ENCODE results near the gene CCR5AS.

CCR5AS gene

GRCh38 chr3:46380471-46381221, 26.2 kb downstream of the CCR5AS start:
- Histone ChIP-seq H3K27ac (ENCODE audit: low read depth in 1 of 2, low read length in 2 of 2) (peak overlapping the region; percentile 16 to 72), H3K36me3 (replicated peaks in 1 of 2; ENCODE audit: control insufficient read depth in 1 of 2, insufficient read depth in 2 of 2, low read length in 2 of 2) (no peaks in the 10 kb centered on the region), H3K79me2 (ENCODE audit: insufficient read depth, low read length) (no peaks in the 10 kb centered on the region), H3K4me1 (ENCODE audit: control insufficient read depth in 1 of 2, insufficient read depth in 2 of 2, low read length in 2 of 2) (peaks cover 27 to 29% of the 10 kb centered on the region in 2 donors), H4K20me1 (ENCODE audit: insufficient read depth, low read length) (no peaks in the 10 kb centered on the region), H3K4me3 (replicated peaks in 1 of 3; ENCODE audit: low read depth in 2 of 3, low read length in 3 of 3) (peak overlapping the region in 1 of 3 experiments; percentile 31), H3K9me3 (replicated peaks in 1 of 2; ENCODE audit: control insufficient read depth in 1 of 2, insufficient read depth in 1 of 2, low read length in 2 of 2) (no peaks in the 10 kb centered on the region), H2AFZ (ENCODE audit: insufficient read depth, low read depth, low read length, poor library complexity, severe bottlenecking) (peak overlapping the region; percentile 48), H3K9ac (ENCODE audit: insufficient read depth, low read length, poor library complexity, severe bottlenecking) (no peak overlapping the region), H3K4me2 (replicated peaks; ENCODE audit: extremely low read depth, low read length, poor library complexity, severe bottlenecking) (peak overlapping the region; percentile 8), H3K27me3 (ENCODE audit: control insufficient read depth in 2 of 2, insufficient read depth in 2 of 2, low read length in 2 of 2) (no peaks in the 10 kb centered on the region)
- Mint-ChIP-seq H3K27me3 (ENCODE audit: low read depth in 3 of 3) (peaks cover 0 to 2% (median 0%) of the 10 kb centered on the region in 3 donors), H3K4me1 (peaks cover 32% of the 10 kb centered on the region), H3K27ac (peak overlapping the region; percentile 30 to 82 (median 67)), H3K9me3 (no peaks in the 10 kb centered on the region), H3K4me3 (peak overlapping the region in 1 of 2 donors; percentile 55), H3K36me3 (no peaks in the 10 kb centered on the region)
- intact Hi-C loops (cut with micrococcal nuclease), result loop anchor here in 1 of 2 donors (5.0 kb wide), 1 partner anchor 62 kb away; no protein-coding TSS in a partner anchor
- TF ChIP-seq CTCF (IDR thresholded peaks at IDR 0.05), result no peak
- 97% methylated on average over 5 of the region's 8 CpGs for WGBS (ENCODE audit: insufficient coverage)
- peak in 1 of 3 donors; percentile 13 for DNase-seq

GRCh38 chr3:46378426-46378942, 28.4 kb downstream of the CCR5AS start:
- H3K4me2 ChIP-seq (replicated peaks; ENCODE audit: extremely low read depth, low read length, poor library complexity, severe bottlenecking), result no peak overlapping the region
- no peaks in the 10 kb centered on the region for H4K20me1 ChIP-seq (ENCODE audit: insufficient read depth, low read length)
- no peaks in the 10 kb centered on the region for H3K36me3 Mint-ChIP-seq
- H3K79me2 ChIP-seq (ENCODE audit: insufficient read depth, low read length), result no peaks in the 10 kb centered on the region
- peaks cover 1 to 6% (median 4%) of the 10 kb centered on the region in 3 donors for H3K27me3 Mint-ChIP-seq (ENCODE audit: low read depth in 3 of 3)
- H3K27ac Mint-ChIP-seq, result peak overlapping the region in 2 of 7 donors; percentile 59 to 63
- H3K9me3 Mint-ChIP-seq, result peaks cover 0 to 1% (median 0%) of the 10 kb centered on the region in 7 donors
- no peaks in the 10 kb centered on the region for H3K27me3 ChIP-seq (ENCODE audit: control insufficient read depth in 2 of 2, insufficient read depth in 2 of 2, low read length in 2 of 2)
- 50% methylated on average over 1 of the region's 8 CpGs for WGBS (ENCODE audit: insufficient coverage)
- H3K9ac ChIP-seq (ENCODE audit: insufficient read depth, low read length, poor library complexity, severe bottlenecking), result no peak overlapping the region
- no peaks in the 10 kb centered on the region for H3K36me3 ChIP-seq (replicated peaks in 1 of 2; ENCODE audit: control insufficient read depth in 1 of 2, insufficient read depth in 2 of 2, low read length in 2 of 2)
- peak; percentile 78 for TF ChIP-seq CTCF (IDR thresholded peaks at IDR 0.05)
- H3K9me3 ChIP-seq (replicated peaks in 1 of 2; ENCODE audit: control insufficient read depth in 1 of 2, insufficient read depth in 1 of 2, low read length in 2 of 2), result no peaks in the 10 kb centered on the region
- intact Hi-C loops (cut with micrococcal nuclease), result loop anchor here (5.0 kb wide), 2 partner anchors 441 to 616 kb away; no protein-coding TSS in a partner anchor
- H3K4me1 ChIP-seq (ENCODE audit: control insufficient read depth in 1 of 2, insufficient read depth in 2 of 2, low read length in 2 of 2), result peaks cover 18 to 21% of the 10 kb centered on the region in 2 donors
- H3K4me3 Mint-ChIP-seq, result no peak overlapping the region
- no peak overlapping the region for H2AFZ ChIP-seq (ENCODE audit: insufficient read depth, low read depth, low read length, poor library complexity, severe bottlenecking)
- H3K27ac ChIP-seq (ENCODE audit: low read depth in 1 of 2, low read length in 2 of 2), result no peak overlapping the region
- H3K4me3 ChIP-seq (replicated peaks in 1 of 3; ENCODE audit: low read depth in 2 of 3, low read length in 3 of 3), result no peak overlapping the region
- H3K4me1 Mint-ChIP-seq, result peaks cover 25% of the 10 kb centered on the region
- DNase-seq, result peak; percentile 52 to 72 (median 68)

All from CD14-positive monocyte (primary cell).